Activated CD8-positive, alpha-beta memory T cell treated with anti-CD3 and anti-CD28 coated beads, Interleukin-2, amount 50 U/mL, for 24 hours (primary cell): Measurements from ENCODE around the gene REC8.

Experiments
- DNase-seq: peaks from one replicate; pipeline ENCODE4 v3.0.0-alpha.2; 2020; ENCODE audit errors: extremely low read depth

REC8 gene

GRCh38 chr14:24138396-24139271 is 33.2 kb upstream of the REC8 start:
- DNase-seq, result no peak

- DNase-seq, result no peak
Measured at GRCh38 chr14:24139272-24139934, 32.5 kb upstream of the REC8 start.

- DNase-seq, result peak; percentile 99
Measured at GRCh38 chr14:24141097-24141880, 30.6 kb upstream of the REC8 start, which contains the start of gene EMC9. TSS of gene EMC9 (minus strand) at chr14:24141591. CDS start at chr14:24141304, 287 bp downstream.

- DNase-seq, result no peak
Measured at GRCh38 chr14:24143511-24143910, 28.4 kb upstream of the REC8 start.

- no peak for DNase-seq
Measured at GRCh38 chr14:24144451-24144850, 27.4 kb upstream of the REC8 start.

GRCh38 chr14:24145219-24145618 is 26.7 kb upstream of the REC8 start:
- no peak for DNase-seq

GRCh38 chr14:24145690-24146452 is 26.0 kb upstream of the REC8 start:
- DNase-seq, result no peak

GRCh38 chr14:24146453-24146977 is 25.4 kb upstream of the REC8 start, which contains the start of gene PSME2:
TSS of gene PSME2 (minus strand) at chr14:24146610. CDS start at chr14:24146581, 29 bp downstream.
- DNase-seq, result peak; percentile 78

GRCh38 chr14:24146978-24147760 is 24.7 kb upstream of the REC8 start, which contains the start of gene RNF31:
TSS of gene RNF31 (plus strand) at chr14:24147498. CDS start at chr14:24147699, 201 bp downstream.
- DNase-seq, result peak; percentile 96

GRCh38 chr14:24147761-24148428 is 24.0 kb upstream of the REC8 start:
- DNase-seq, result no peak

- no peak for DNase-seq
Measured at GRCh38 chr14:24149302-24149969, 22.4 kb upstream of the REC8 start.

- no peak for DNase-seq
Measured at GRCh38 chr14:24150061-24150460, 21.8 kb upstream of the REC8 start.

- DNase-seq, result no peak
Measured at GRCh38 chr14:24150567-24150966, 21.3 kb upstream of the REC8 start.

- no peak for DNase-seq
Measured at GRCh38 chr14:24150993-24151392, 20.9 kb upstream of the REC8 start.

- no peak for DNase-seq
Measured at GRCh38 chr14:24151404-24152080, 20.3 kb upstream of the REC8 start.

- no peak for DNase-seq
Measured at GRCh38 chr14:24155100-24155499, 16.8 kb upstream of the REC8 start.

GRCh38 chr14:24156840-24157239 is 15.0 kb upstream of the REC8 start:
- no peak for DNase-seq

GRCh38 chr14:24157331-24157730 is 14.5 kb upstream of the REC8 start:
- no peak for DNase-seq
